ENCODE data around the gene CLIC3.

CLIC3 gene

DNA sequence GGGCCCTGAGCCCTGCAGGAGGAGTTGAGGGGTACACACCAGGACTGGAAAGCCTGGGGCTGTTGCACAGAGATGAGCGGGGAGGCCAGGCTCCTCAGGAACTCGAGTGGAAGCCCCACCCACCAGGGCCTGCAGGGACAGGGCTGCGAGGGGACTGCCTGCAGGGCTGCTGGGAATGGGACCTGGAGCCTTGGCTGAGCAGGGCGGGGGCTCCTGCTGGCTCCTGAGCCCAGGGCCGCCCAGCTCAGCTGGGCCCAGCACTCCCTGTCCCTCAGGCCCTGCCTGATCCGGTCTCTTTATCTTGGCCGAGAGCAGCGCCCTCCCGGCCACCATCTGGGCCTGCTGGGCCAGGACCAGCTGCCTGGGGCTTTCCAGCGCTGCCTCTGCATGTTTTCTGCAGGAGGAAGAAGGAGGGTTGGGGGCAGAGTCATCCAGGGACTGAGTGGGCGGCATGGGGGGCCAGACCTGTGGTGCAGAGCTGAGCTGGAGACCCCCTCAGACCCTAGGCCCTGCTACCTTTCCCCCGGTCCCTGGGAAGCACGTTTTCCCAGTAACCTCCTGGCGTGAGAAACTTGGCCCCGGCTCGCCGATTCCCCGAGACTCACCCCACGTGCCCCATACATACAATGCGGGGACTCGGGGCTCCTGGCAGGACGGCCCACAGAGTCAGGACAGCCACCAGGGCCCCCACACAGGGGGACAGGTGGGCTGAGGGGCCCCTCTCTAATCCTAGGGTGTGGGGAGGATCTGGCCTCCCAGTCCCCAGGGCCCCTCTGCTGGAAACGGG is 34.9 kb downstream of the CLIC3 start:
- CTCF ChIA-PET, result interaction anchor here (1.2 to 1.7 kb wide), 2 partner anchors 9 to 13 kb away, joined by 4 read pairs; no protein-coding TSS in a partner anchor
- DNase-seq (ENCODE audit: extremely low spot score), result no peak
- POLR2A ChIA-PET, result no interaction called here
- TF ChIP-seq, protein P1, sequence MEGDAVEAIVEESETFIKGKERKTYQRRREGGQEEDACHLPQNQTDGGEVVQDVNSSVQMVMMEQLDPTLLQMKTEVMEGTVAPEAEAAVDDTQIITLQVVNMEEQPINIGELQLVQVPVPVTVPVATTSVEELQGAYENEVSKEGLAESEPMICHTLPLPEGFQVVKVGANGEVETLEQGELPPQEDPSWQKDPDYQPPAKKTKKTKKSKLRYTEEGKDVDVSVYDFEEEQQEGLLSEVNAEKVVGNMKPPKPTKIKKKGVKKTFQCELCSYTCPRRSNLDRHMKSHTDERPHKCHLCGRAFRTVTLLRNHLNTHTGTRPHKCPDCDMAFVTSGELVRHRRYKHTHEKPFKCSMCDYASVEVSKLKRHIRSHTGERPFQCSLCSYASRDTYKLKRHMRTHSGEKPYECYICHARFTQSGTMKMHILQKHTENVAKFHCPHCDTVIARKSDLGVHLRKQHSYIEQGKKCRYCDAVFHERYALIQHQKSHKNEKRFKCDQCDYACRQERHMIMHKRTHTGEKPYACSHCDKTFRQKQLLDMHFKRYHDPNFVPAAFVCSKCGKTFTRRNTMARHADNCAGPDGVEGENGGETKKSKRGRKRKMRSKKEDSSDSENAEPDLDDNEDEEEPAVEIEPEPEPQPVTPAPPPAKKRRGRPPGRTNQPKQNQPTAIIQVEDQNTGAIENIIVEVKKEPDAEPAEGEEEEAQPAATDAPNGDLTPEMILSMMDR (IDR thresholded peaks at IDR 0.05; ENCODE audit: control extremely low read depth, extremely low read depth, low read depth, missing control alignments), result no peak

- TF ChIP-seq, protein P1 (IDR thresholded peaks at IDR 0.05; ENCODE audit: control extremely low read depth, extremely low read depth, low read depth, missing control alignments), result no peak
- DNase-seq (ENCODE audit: extremely low spot score), result no peak
- POLR2A ChIA-PET, result no interaction called here
- CTCF ChIA-PET, result interaction anchor here (1.2 to 1.7 kb wide), 2 partner anchors 9 to 13 kb away, joined by 4 read pairs; no protein-coding TSS in a partner anchor
Observed at GRCh38 chr9:136960938-136961275, 35.5 kb downstream of the CLIC3 start.

- DNase-seq (ENCODE audit: extremely low spot score), result no peak
- TF ChIP-seq, protein P1 (IDR thresholded peaks at IDR 0.05; ENCODE audit: control extremely low read depth, extremely low read depth, low read depth, missing control alignments), result no peak
- ChIA-PET CTCF (interaction anchor here (1.2 to 1.7 kb wide), 5 partner anchors 10 to 69 kb away, joined by 4 to 5 read pairs (median 4); no protein-coding TSS in a partner anchor), POLR2A (no interaction called here)
Observed at GRCh38 chr9:136960212-136960937, 36.0 kb downstream of the CLIC3 start.

DNA sequence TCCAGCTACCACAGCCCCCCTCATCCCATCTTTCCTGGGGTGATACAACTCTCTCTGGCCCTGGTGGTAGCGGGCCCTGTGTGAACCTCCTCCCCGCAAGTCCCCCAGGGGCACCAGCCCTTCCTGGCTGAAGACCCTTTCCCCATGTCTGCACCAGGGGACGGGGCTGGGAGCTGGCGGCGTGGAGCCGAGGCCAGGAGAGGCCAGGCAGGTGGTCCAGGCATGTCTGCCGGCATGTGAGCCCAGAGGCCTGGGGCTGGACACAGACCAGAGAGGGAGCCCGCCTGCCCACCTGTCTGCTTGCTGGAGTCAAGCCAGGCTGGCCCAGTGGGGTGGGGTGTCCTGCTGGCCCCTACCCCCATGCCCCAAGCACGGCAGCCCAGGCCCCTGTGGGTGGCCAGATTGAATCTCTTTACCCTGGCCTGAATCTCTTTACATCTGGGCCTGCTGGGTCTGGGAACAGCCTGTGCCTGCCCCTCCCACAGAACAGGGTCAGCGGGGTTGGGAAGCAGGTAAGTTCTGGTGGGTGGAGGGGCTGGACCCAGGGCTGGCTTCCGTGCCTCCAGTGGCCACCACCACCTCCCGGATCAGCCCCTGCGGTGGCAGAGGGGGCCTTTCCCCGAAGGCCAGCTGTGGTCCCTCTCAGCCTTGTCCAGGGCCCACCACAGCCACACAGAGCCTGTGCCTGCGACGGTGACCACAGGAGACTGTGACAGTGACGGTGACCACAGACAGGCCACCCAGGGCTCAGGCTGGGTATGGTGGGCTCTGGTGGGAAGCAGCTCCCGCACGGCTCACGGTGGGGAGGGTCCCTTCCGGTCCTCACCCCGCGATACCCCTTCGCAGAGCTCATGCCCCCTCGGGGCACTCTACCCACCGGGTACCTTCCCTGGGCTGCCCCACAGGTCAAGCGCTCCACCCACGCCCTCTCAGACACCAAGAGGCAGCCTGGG is 37.2 kb downstream of the CLIC3 start:
- POLR2A ChIA-PET, result no interaction called here

GRCh38 chr9:136958473-136958872 is 37.9 kb downstream of the CLIC3 start:
- no peak for DNase-seq (ENCODE audit: extremely low spot score)
- POLR2A ChIA-PET, result no interaction called here
- CTCF ChIA-PET, result interaction anchor here (0.9 to 1.1 kb wide), 3 partner anchors 71 to 116 kb away, joined by 3 to 5 read pairs (median 3); partner anchors contain the start of gene AJM1
- TF ChIP-seq, protein P1 (IDR thresholded peaks at IDR 0.05; ENCODE audit: control extremely low read depth, extremely low read depth, low read depth, missing control alignments), result no peak

More for the DNA sequence above, 37.2 kb downstream of the CLIC3 start:
- CTCF ChIA-PET, result interaction anchor here (0.9 to 1.5 kb wide), 6 partner anchors 11 to 117 kb away, joined by 3 to 5 read pairs (median 4); partner anchors contain the start of gene AJM1
- TF ChIP-seq, protein P1 (IDR thresholded peaks at IDR 0.05; ENCODE audit: control extremely low read depth, extremely low read depth, low read depth, missing control alignments), result no peak
- DNase-seq (ENCODE audit: extremely low spot score), result no peak

Data from GM10248 (cell line).